Astrocyte of the cerebellum (primary cell): ENCODE measurements around the gene EIF4G2.

ENCODE experiments used
- DNase-seq: peaks from one replicate; pipeline ENCODE4 v3.0.0-alpha.2; 2011; ENCODE audit warnings: low read depth
- H3K4me3 ChIP-seq: 2 replicates; pipeline ENCODE4 v1.5.1; 2011; ENCODE audit warnings: mild to moderate bottlenecking, low read depth, low read length, moderate library complexity
- CTCF ChIP-seq: IDR thresholded peaks from 2 replicates; pipeline ENCODE4 v1.5.1; 2012; ENCODE audit warnings: low read length, low read depth, moderate library complexity, mild to moderate bottlenecking; ENCODE audit errors: missing control alignments
- in situ Hi-C: cut with HindIII; loops from 2 replicates; pipeline ENCODE4 v1.10.0; 2017; ENCODE audit warnings: low sequenced_read_pairs

Gene EIF4G2

GRCh38 chr11:10747733-10748132 is 61.0 kb downstream of the EIF4G2 start:
- in situ Hi-C loops = loop anchor here (25.0 kb wide), 1 partner anchor 360 kb away; no protein-coding TSS in a partner anchor
- no peak for TF ChIP-seq CTCF
- H3K4me3 ChIP-seq = no peak overlapping the region
- no peak for DNase-seq
